H1 (cell line): Measurements from ENCODE around the gene VAPA. TPM values are rescaled to one million over a fixed set of nuclear protein-coding genes. Genes with fewer than 3 reads are reported as not detected.
"Not testable (repeated sequence)": the region's sequence is repeated elsewhere in the genome, so short reads cannot be mapped to it uniquely, and the experiment has no call there.

ENCODE experiments used
- CTCF ChIA-PET: fragments of 300-600 bp; sonication (Branson Sonifier 250); formaldehyde crosslinking; loops from one replicate; lab custom pipeline; 2021; ENCODE audit not compliant: partially characterized antibody; lab: Charles Lee
- POLR2A ChIA-PET: fragments of 300-600 bp; sonication (Branson Sonifier 250); formaldehyde crosslinking; loops from one replicate; lab custom pipeline; 2021; ENCODE audit warnings: inconsistent platforms; ENCODE audit not compliant: partially characterized antibody; lab: Charles Lee
- DNase-seq, 2 experiments: peaks; one replicate each; pipeline versions ENCODE4 v3.0.0 to v3.0.0-alpha.2; 2010 to 2022; ENCODE audit warnings: low spot score in 2 of 2, low read depth in 1 of 2, mixed read lengths in 1 of 2
- FAIRE-seq: peaks from 2 replicates; lab custom pipeline; 2011; peaks lifted over from hg19 to GRCh38; lab: Jason Lieb, UNC
- H2AFZ ChIP-seq: 2 replicates; pipeline ENCODE4 v1.8.1; 2012; ENCODE audit warnings: low read length, inconsistent platforms
- H2AK5ac ChIP-seq: 2 replicates; pipeline ENCODE4 v1.6.1; 2013; ENCODE audit warnings: low read depth, low read length
- H2BK120ac ChIP-seq: replicated peaks from 2 replicates; pipeline ENCODE3; 2013; ENCODE audit warnings: low read depth, low read length, inconsistent platforms
- H2BK12ac ChIP-seq: 2 replicates; pipeline ENCODE4 v1.6.1; 2013; ENCODE audit warnings: low read depth, low read length
- H2BK15ac ChIP-seq: 2 replicates; pipeline ENCODE4 v1.6.1; 2013; ENCODE audit warnings: low read length
- H2BK20ac ChIP-seq: 2 replicates; pipeline ENCODE4 v1.6.1; 2013; ENCODE audit warnings: low read length
- H2BK5ac ChIP-seq: 2 replicates; pipeline ENCODE4 v1.6.1; 2013; ENCODE audit warnings: low read depth, low read length
- H3K14ac ChIP-seq: 2 replicates; pipeline ENCODE4 v1.6.1; 2013; ENCODE audit warnings: inconsistent platforms; ENCODE audit not compliant: insufficient read length
- H3K18ac ChIP-seq: 2 replicates; pipeline ENCODE4 v1.6.1; 2013; ENCODE audit warnings: low read length; ENCODE audit errors: extremely low read depth
- H3K23ac ChIP-seq: 2 replicates; pipeline ENCODE4 v1.6.1; 2013; ENCODE audit warnings: inconsistent platforms; ENCODE audit not compliant: insufficient read length
- H3K23me2 ChIP-seq: 2 replicates; pipeline ENCODE4 v1.6.1; 2013; ENCODE audit warnings: low read depth, low read length
- H3K27ac ChIP-seq: 2 replicates; pipeline ENCODE4 v1.6.1; 2011; ENCODE audit warnings: low read depth, low read length, inconsistent platforms
- H3K27me3 ChIP-seq, 4 experiments: replicated peaks in 1 of 4; 1 replicate in 1 of 4; 2 replicates in 3 of 4; pipeline versions ENCODE4 v1.6.1 to v1.8.1; 2011 to 2013; ENCODE audit warnings: low read length in 3 of 4, mild to moderate bottlenecking in 3 of 4, inconsistent platforms in 2 of 4, mixed read lengths in 2 of 4, moderate library complexity in 1 of 4; ENCODE audit not compliant: control insufficient read depth in 3 of 4, insufficient read depth in 3 of 4; ENCODE audit errors: extremely low read depth in 1 of 4
- H3K36me3 ChIP-seq, 4 experiments: 2 replicates each; pipeline versions ENCODE4 v1.6.1 to v1.8.1; 2011 to 2013; ENCODE audit warnings: mild to moderate bottlenecking in 4 of 4, low read length in 3 of 4, moderate library complexity in 2 of 4, control low read depth in 1 of 4, inconsistent platforms in 1 of 4; ENCODE audit not compliant: insufficient read depth in 4 of 4, control insufficient read depth in 2 of 4
- H3K4ac ChIP-seq: replicated peaks from 2 replicates; pipeline ENCODE3; 2013; ENCODE audit warnings: low read length, low read depth, mixed read lengths, inconsistent platforms; ENCODE audit not compliant: insufficient read length
- H3K4me1 ChIP-seq, 4 experiments: replicated peaks in 1 of 4; 1 replicate in 1 of 4; 2 replicates in 3 of 4; pipeline versions ENCODE4 v1.6.1 to v1.8.1; 2011 to 2013; ENCODE audit warnings: low read length in 3 of 4, inconsistent platforms in 2 of 4, mixed read lengths in 1 of 4; ENCODE audit not compliant: insufficient read depth in 4 of 4, control insufficient read depth in 3 of 4
- H3K4me2 ChIP-seq, 2 experiments: 2 replicates each; pipeline versions ENCODE4 v1.6.1 to v1.8.1; 2011 to 2013; ENCODE audit warnings: low read depth in 2 of 2, low read length in 2 of 2, control low read depth in 1 of 2, inconsistent platforms in 1 of 2, mild to moderate bottlenecking in 1 of 2; ENCODE audit not compliant: insufficient read depth in 1 of 2
- H3K4me3 ChIP-seq, 4 experiments: fragments of 200-600, 300-600 bp in 1 of 4; sonication (generic), shearing (Covaris generic), sonication (Bioruptor Twin) in 1 of 4; 2 replicates each; pipeline versions ENCODE4 v1.5.1 to v1.8.1; 2011 to 2016; ENCODE audit warnings: low read length in 4 of 4, low read depth in 3 of 4, control low read depth in 2 of 4, inconsistent platforms in 2 of 4, mild to moderate bottlenecking in 2 of 4, mixed read lengths in 1 of 4, moderate library complexity in 1 of 4; ENCODE audit not compliant: insufficient read depth in 2 of 4; ENCODE audit errors: extremely low read depth in 1 of 4
- H3K56ac ChIP-seq: replicated peaks from 2 replicates; pipeline ENCODE3; 2013; ENCODE audit warnings: low read depth, mild to moderate bottlenecking, mixed read lengths, low read length, inconsistent platforms; ENCODE audit not compliant: insufficient read length
- H3K79me1 ChIP-seq: 2 replicates; pipeline ENCODE4 v1.6.1; 2013; ENCODE audit warnings: low read depth, low read length, control low read depth
- H3K79me2 ChIP-seq, 2 experiments: 2 replicates each; pipeline versions ENCODE4 v1.6.1 to v1.8.1; 2012 to 2013; ENCODE audit warnings: low read length in 2 of 2, mild to moderate bottlenecking in 2 of 2, inconsistent platforms in 1 of 2; ENCODE audit not compliant: insufficient read depth in 2 of 2, control insufficient read depth in 1 of 2
- H3K9ac ChIP-seq, 4 experiments: replicated peaks in 1 of 4; 1 replicate in 1 of 4; 2 replicates in 3 of 4; pipeline versions ENCODE4 v1.6.1 to v1.8.1; 2011 to 2013; ENCODE audit warnings: low read depth in 3 of 4, low read length in 3 of 4, control low read depth in 2 of 4, mild to moderate bottlenecking in 2 of 4, moderate library complexity in 2 of 4, inconsistent platforms in 1 of 4; ENCODE audit errors: extremely low read depth in 1 of 4
- H3K9me3 ChIP-seq, 2 experiments: 2 replicates each; pipeline versions ENCODE4 v1.6.1 to v1.8.1; 2012 to 2013; ENCODE audit warnings: mild to moderate bottlenecking in 2 of 2, moderate library complexity in 2 of 2, control low read depth in 1 of 2, inconsistent platforms in 1 of 2, low read depth in 1 of 2, low read length in 1 of 2, mixed read lengths in 1 of 2; ENCODE audit not compliant: insufficient read depth in 2 of 2
- H4K20me1 ChIP-seq, 2 experiments: replicated peaks in 1 of 2; 2 replicates each; pipeline versions ENCODE3 to v1.8.1; 2011 to 2013; ENCODE audit warnings: inconsistent platforms in 2 of 2, low read length in 2 of 2, mild to moderate bottlenecking in 1 of 2; ENCODE audit not compliant: insufficient read depth in 2 of 2, control insufficient read depth in 1 of 2
- H4K5ac ChIP-seq: 2 replicates; pipeline ENCODE4 v1.6.1; 2013; ENCODE audit warnings: low read length, low read depth, mixed read lengths, inconsistent platforms; ENCODE audit not compliant: insufficient read length
- H4K8ac ChIP-seq: 2 replicates; pipeline ENCODE4 v1.8.0; 2013; ENCODE audit warnings: mild to moderate bottlenecking, moderate library complexity, low read length, inconsistent platforms; ENCODE audit not compliant: insufficient read depth; ENCODE audit errors: extremely low read depth
- H4K91ac ChIP-seq: replicated peaks from 2 replicates; pipeline ENCODE3; 2013; ENCODE audit warnings: low read length, mixed read lengths, inconsistent platforms; ENCODE audit not compliant: insufficient read length
- WGBS, 2 experiments: shearing (Covaris generic) in 1 of 2; methylation state at CpG; one replicate each; pipeline versions ENCODE4 v1.1.6 to v1.1.7; 2013 to 2015; ENCODE audit warnings: low lambda C conversion rate in 2 of 2, mixed read lengths in 2 of 2, inconsistent platforms in 1 of 2, low coverage in 1 of 2, missing lambda C conversion rate in 1 of 2; ENCODE audit not compliant: insufficient replicate concordance in 2 of 2, insufficient coverage in 1 of 2, insufficient read length in 1 of 2; ENCODE audit errors: extremely low coverage in 1 of 2, missing lambda C conversion rate in 1 of 2; 5-methylcytosine and 5-hydroxymethylcytosine counted together
- polyA plus RNA-seq, 7 experiments: library from polyadenylated mRNA; depleted of rRNA in 3 of 7; stranded (reverse) in 5 of 7; unstranded in 2 of 7; fragments of >200 nt in 5 of 7; fragments of 200-250 nt in 2 of 7; gene quantifications; 1 replicate in 5 of 7; 2 replicates in 1 of 7; 4 replicates in 1 of 7; pipeline versions ENCODE4 v1.2.1 to v1.2.3, GENCODE V29; 2011 to 2013; ENCODE audit warnings: missing spikeins in 2 of 7, mixed read lengths in 2 of 7
- total RNA-seq: library from RNA; stranded (reverse); fragmentation: NEBNext Ultra II Directional; extraction: Animal tissue kit (Norgen Biotek cat#: 25700); gene quantifications from 2 replicates; pipeline ENCODE4 v1.2.1, GENCODE V29; 2021

The VAPA gene
- total and polyA plus RNA-seq, 2 of the 8 experiments (the other 6 are each of a cell fraction or from before 2014, with no cell fraction given) = 79.7 to 130 TPM

DNA sequence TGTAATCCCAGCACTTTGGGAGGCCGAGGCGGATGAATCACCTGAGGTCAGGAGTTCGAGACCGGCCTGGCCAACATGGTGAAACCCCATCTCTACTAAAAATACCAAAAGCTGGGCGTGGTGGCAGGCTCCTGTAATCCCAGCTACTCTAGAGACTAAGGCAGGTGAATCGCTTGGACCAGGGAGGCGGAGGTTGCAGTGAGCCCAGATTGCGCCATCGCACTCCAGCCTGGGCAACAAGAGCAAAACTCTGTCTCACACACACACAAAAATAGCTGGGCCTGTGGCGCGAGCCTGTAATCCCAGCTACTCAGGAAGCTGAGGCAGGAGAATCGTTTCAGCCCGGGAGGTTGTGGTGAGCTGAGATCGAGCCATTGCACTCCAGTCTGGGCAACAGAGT is 11.6 kb upstream of the VAPA start:
- H3K36me3 ChIP-seq, DNase-seq, H2BK15ac ChIP-seq, H2BK20ac ChIP-seq, H4K8ac ChIP-seq, FAIRE-seq, H3K27ac ChIP-seq, H2AFZ ChIP-seq, H3K4ac ChIP-seq, H3K4me1 ChIP-seq, H3K4me3 ChIP-seq, H3K56ac ChIP-seq, H2AK5ac ChIP-seq, H2BK120ac ChIP-seq, POLR2A ChIA-PET, H4K5ac ChIP-seq, H4K20me1 ChIP-seq, H3K4me2 ChIP-seq, H3K79me1 ChIP-seq, H2BK12ac ChIP-seq, H3K79me2 ChIP-seq, H3K18ac ChIP-seq, H3K23me2 ChIP-seq, H3K14ac ChIP-seq, H4K91ac ChIP-seq, H3K23ac ChIP-seq, H2BK5ac ChIP-seq, H3K9ac ChIP-seq, H3K9me3 ChIP-seq, H3K27me3 ChIP-seq: not testable (repeated sequence)
- 97% methylated on average over 14 of the region's 14 CpGs; no CpG with 5 or more reads in 1 of the 2 experiments for WGBS, 2 experiments
- CTCF ChIA-PET = interaction anchor here (0.6 to 1.2 kb wide), 2 partner anchors 202 to 269 kb away, joined by 3 read pairs; no protein-coding TSS in a partner anchor
